ENCODE results near the gene SCN10A. TPM values are rescaled to one million over a fixed set of nuclear protein-coding genes. Genes with fewer than 3 reads are reported as not detected.

Gene SCN10A
- total RNA-seq, 4 donors from 2014 or later, result 0.15 TPM; not detected in 3

DNA sequence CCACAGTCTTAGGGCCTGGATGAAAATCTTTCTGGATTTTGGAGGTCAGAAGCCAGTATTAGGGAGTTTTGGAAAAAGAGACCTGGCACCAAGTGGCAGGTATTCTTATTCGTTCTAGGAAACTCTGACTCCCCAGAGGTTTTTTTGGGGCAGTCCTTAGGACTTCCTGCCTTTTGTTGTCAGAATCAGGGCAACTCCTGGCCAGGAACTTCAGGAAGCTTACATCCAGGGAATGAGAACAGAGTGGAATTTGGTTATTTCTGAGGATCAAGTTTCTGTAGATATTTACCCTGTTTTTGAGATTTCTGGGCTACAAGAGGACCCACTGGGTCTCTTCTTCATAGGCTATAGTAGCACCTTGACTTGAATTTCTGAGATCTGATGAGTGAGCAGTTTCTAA lies 15.5 kb downstream of the SCN10A start:
- no peak for TF ChIP-seq POLR2A (IDR thresholded peaks at IDR 0.05)
- TF ChIP-seq, protein P1, sequence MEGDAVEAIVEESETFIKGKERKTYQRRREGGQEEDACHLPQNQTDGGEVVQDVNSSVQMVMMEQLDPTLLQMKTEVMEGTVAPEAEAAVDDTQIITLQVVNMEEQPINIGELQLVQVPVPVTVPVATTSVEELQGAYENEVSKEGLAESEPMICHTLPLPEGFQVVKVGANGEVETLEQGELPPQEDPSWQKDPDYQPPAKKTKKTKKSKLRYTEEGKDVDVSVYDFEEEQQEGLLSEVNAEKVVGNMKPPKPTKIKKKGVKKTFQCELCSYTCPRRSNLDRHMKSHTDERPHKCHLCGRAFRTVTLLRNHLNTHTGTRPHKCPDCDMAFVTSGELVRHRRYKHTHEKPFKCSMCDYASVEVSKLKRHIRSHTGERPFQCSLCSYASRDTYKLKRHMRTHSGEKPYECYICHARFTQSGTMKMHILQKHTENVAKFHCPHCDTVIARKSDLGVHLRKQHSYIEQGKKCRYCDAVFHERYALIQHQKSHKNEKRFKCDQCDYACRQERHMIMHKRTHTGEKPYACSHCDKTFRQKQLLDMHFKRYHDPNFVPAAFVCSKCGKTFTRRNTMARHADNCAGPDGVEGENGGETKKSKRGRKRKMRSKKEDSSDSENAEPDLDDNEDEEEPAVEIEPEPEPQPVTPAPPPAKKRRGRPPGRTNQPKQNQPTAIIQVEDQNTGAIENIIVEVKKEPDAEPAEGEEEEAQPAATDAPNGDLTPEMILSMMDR (IDR thresholded peaks at IDR 0.05), result no peak
- TF ChIP-seq EP300 (IDR thresholded peaks at IDR 0.05), result no peak
- no peak for TF ChIP-seq POLR2AphosphoS5 (IDR thresholded peaks at IDR 0.05)
- no peak overlapping the region for H3K27ac ChIP-seq

DNA sequence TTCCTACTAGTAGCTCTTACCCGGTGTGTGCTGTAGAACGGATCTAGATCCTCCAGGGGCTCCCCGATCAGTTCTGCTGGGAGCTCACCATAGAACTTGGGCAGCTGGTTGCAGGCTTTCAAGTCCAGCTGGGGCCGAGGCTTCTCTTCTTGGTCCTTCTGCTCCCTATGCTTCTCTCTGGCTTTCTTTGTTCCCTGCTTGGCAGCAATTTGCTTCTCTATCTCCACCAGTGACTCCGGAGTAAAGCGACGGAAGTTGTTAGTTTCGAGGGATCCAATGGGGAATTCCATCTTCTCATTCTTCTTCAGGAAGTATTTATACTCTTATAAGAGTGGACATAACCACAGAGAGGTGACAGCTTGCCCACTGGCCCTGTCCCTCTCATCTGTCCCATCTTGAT lies 22.3 kb downstream of the SCN10A start:
- TF ChIP-seq, protein P1 (IDR thresholded peaks at IDR 0.05), result no peak
- TF ChIP-seq EP300 (IDR thresholded peaks at IDR 0.05) (no peak), POLR2AphosphoS5 (IDR thresholded peaks at IDR 0.05) (no peak), POLR2A (IDR thresholded peaks at IDR 0.05) (no peak)
- Histone ChIP-seq H3K27me3 (no peaks in the 10 kb centered on the region), H3K4me3 (no peak overlapping the region), H3K4me1 (no peaks in the 10 kb centered on the region), H3K36me3 (no peaks in the 10 kb centered on the region), H3K27ac (no peak overlapping the region), H3K9me3 (no peaks in the 10 kb centered on the region)
- ATAC-seq, result no peak
- 81 to 100% methylated on average over 1 to 6 of the region's 8 CpGs for WGBS, 2 donors (ENCODE audit: low coverage in 1 of 2)

More for the DNA sequence above, 15.5 kb downstream of the SCN10A start:
- Histone ChIP-seq H3K27me3 (peaks cover 8% of the 10 kb centered on the region), H3K9me3 (no peaks in the 10 kb centered on the region), H3K36me3 (no peaks in the 10 kb centered on the region), H3K4me3 (no peak overlapping the region), H3K4me1 (no peaks in the 10 kb centered on the region)
- WGBS, 2 donors (ENCODE audit: low coverage in 1 of 2), result 50 to 78% methylated on average over 1 of the region's 1 CpG
- ATAC-seq, result no peak

DNA sequence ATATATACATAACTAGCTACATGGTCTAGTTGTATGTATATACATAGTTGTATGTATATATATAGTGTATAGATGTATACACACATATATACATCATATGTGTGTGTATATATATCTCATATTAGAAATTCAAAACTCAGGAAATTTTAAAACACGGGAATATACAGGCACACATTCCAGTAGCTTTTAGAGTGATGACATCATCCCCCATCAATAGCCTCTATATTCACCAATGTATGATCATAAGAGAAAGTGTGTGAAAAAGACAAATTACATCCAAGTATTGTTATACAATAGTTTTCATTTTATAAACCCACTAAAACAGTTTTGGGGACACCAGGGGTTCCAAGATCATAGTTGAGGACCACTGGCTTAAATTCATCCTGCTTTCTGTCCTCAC lies 23.0 kb downstream of the SCN10A start:
- ATAC-seq, result no peak
- no peaks in the 10 kb centered on the region for H3K4me1 ChIP-seq
- 61 to 72% methylated on average over 1 of the region's 1 CpG for WGBS, 2 donors (ENCODE audit: low coverage in 1 of 2)

DNA sequence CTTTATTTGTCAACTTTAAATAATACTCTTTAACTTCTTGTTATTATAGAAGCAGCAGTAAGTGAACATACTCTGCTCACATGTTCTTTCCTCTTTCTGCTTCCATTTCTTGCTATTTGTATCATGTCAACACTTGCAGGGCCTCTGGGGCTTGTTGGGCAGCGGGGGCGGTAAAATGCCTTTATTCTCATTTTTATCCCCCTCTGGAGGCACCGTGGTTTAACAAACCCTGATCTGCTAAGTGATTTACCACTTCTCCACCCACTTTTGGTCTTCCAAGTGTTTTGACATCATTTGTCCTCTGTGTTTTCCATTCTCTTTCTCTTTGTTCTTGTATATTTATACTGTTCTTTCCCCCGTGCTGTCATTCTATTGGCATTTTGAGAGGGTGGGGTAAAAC lies 33.9 kb downstream of the SCN10A start:
- H3K4me1 ChIP-seq, result no peaks in the 10 kb centered on the region
- no peak overlapping the region for H3K27ac ChIP-seq
- no peaks in the 10 kb centered on the region for H3K36me3 ChIP-seq
- H3K4me3 ChIP-seq, result no peak overlapping the region
- no peak for ATAC-seq
- H3K27me3 ChIP-seq, result no peaks in the 10 kb centered on the region
- H3K9me3 ChIP-seq, result no peaks in the 10 kb centered on the region
- TF ChIP-seq, protein P1 (IDR thresholded peaks at IDR 0.05), result no peak
- TF ChIP-seq EP300 (IDR thresholded peaks at IDR 0.05), result no peak
- 20 to 23% methylated on average over 1 to 4 of the region's 4 CpGs for WGBS, 2 donors (ENCODE audit: low coverage in 1 of 2)

More for the DNA sequence above, 23.0 kb downstream of the SCN10A start:
- no peak overlapping the region for H3K4me3 ChIP-seq
- no peak overlapping the region for H3K27ac ChIP-seq
- no peaks in the 10 kb centered on the region for H3K9me3 ChIP-seq
- H3K27me3 ChIP-seq, result no peaks in the 10 kb centered on the region
- H3K36me3 ChIP-seq, result no peaks in the 10 kb centered on the region
- TF ChIP-seq EP300 (IDR thresholded peaks at IDR 0.05), result no peak
- TF ChIP-seq, protein P1 (IDR thresholded peaks at IDR 0.05), result no peak
- no peak for TF ChIP-seq POLR2A (IDR thresholded peaks at IDR 0.05)
- no peak for TF ChIP-seq POLR2AphosphoS5 (IDR thresholded peaks at IDR 0.05)

DNA sequence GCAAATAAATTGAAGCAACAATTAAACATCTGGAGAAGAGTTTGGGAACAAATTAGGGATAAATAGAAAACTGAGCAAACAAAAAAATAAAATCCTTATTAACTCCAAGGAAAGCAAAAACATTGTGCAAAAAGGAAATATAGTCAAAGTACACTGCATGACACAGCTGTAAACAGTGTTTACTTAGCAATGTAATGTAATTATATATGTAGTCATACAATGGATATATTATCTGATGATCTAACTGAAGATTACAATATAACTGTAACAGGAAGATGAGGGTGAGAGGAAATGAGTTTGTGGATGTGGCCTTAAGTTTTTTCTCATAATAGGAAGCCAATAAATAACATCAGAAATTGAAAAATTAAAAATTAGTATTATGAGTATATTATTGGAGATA lies 42.5 kb downstream of the SCN10A start:
- Histone ChIP-seq H3K27me3 (peaks cover 6% of the 10 kb centered on the region), H3K4me3 (no peak overlapping the region), H3K4me1 (no peaks in the 10 kb centered on the region), H3K9me3 (peaks cover 0 to 16% (median 0%) of the 10 kb centered on the region in 3 donors), H3K36me3 (no peaks in the 10 kb centered on the region), H3K27ac (no peak overlapping the region)
- TF ChIP-seq EP300 (IDR thresholded peaks at IDR 0.05), result no peak
- no peak for TF ChIP-seq POLR2A (IDR thresholded peaks at IDR 0.05)
- TF ChIP-seq, protein P1 (IDR thresholded peaks at IDR 0.05), result no peak
- no peak for ATAC-seq

All from gastroesophageal sphincter (tissue), 4 donors.